NCI-H82 treated with DMSO at 0.1 percent for 48 hours (cell line): ENCODE data around the gene EEF1B2.
"Not testable (repeated sequence)": the region's sequence is repeated elsewhere in the genome, so short reads cannot be mapped to it uniquely, and the experiment has no call there.

Source experiments
- DNase-seq: peaks from one replicate; lab custom pipeline; 2025; ENCODE audit not compliant: unreplicated experiment; lab: John Stamatoyannopoulos, UW

The EEF1B2 gene

GRCh38 chr2:206159346-206160124 lies at the start of gene EEF1B2, which contains the start of gene NDUFS1:
EEF1B2 (plus strand) TSS chr2:206159895; CDS start chr2:206159980, 85 bp downstream.
NDUFS1 (minus strand) TSS chr2:206159444; CDS start chr2:206153678, 5,766 bp downstream.
- peak; percentile 93 for DNase-seq

- no peak for DNase-seq
Measured at GRCh38 chr2:206112108-206112507, 47.6 kb upstream of the EEF1B2 start.

- no peak for DNase-seq
Measured at GRCh38 chr2:206112846-206113547, 46.7 kb upstream of the EEF1B2 start.

- no peak for DNase-seq
Measured at GRCh38 chr2:206115026-206115578, 44.6 kb upstream of the EEF1B2 start.

DNA sequence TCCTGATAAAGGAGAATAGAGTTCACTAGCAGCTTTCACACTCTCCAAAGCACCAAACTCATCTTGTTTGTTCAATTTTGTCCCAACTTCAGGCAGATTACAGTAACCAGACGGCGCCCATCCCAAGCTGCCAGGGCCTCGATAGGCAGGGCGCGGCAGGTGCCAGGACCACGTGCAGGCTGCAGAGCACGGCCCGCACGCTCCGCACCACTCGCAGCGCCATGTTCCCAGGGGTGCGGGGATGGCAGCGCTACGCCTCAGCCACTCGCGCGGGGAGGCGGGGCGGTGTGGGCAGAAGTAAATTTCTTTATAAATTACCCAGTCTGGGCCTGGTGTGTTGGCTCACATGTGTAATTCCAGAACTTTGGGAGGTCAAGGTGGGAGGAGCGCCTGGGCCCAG lies 43.4 kb upstream of the EEF1B2 start:
- no peak for DNase-seq

GRCh38 chr2:206122569-206122968 lies 37.1 kb upstream of the EEF1B2 start:
- DNase-seq = not testable (repeated sequence)

DNA sequence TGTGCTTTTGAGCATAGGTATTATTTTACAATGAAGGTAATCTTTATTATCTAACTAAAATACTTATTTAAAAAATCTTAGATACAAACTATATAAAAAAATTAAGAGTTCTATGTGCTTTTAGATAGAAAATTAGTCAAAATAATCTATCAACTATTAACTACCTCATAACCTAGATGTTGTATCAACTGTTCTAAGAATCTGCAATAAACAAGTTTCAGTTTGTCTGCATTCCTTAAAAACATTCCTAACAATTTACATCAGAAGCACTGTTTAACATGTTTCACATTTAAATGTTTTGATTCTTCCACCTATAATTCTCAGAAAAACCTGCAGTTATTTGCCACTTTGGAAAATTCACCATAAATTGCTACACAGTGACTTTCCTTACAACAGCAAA lies 33.8 kb upstream of the EEF1B2 start:
- no peak for DNase-seq

DNA sequence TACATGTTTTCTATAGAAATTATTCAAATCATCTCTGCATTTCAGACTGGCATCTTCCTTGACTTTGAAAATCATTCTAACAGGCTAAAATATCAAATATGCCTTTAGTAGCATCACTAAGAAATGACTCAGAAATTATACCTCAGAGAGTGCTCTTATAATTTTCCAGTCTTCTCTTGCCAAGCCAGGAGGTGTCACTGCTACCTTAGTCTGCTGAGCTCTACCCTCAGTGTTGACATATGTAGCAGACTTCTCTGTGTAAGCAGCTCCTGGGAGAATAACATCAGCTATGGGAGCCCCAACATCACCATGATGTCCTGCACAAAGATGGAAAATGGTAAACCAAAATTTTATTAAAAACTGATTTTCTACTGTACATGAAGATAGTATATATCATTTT lies 32.0 kb upstream of the EEF1B2 start:
- DNase-seq = no peak

GRCh38 chr2:206143451-206143850 lies 16.2 kb upstream of the EEF1B2 start:
- DNase-seq = no peak

- DNase-seq = no peak
Measured at GRCh38 chr2:206144383-206144782, 15.3 kb upstream of the EEF1B2 start.

DNA sequence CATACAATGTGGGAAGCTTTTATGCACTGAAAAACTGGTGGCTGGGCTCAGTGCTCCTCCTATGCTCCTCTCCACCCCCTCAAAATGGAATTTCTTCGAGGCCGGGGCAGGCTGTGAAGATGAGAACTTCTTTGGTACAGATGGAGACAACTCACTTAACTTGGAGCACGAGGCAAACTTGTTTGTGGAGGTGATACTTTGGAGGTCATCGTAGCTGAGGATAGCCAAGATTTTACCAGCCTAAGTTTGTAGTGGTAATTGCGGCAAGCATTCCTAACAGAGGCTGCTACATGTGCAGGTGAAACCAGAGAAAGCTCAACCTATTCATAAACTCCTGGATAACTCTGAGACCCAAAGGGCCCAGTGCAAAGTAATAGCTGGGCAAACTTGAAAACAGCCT lies 14.0 kb upstream of the EEF1B2 start:
- no peak for DNase-seq

DNA sequence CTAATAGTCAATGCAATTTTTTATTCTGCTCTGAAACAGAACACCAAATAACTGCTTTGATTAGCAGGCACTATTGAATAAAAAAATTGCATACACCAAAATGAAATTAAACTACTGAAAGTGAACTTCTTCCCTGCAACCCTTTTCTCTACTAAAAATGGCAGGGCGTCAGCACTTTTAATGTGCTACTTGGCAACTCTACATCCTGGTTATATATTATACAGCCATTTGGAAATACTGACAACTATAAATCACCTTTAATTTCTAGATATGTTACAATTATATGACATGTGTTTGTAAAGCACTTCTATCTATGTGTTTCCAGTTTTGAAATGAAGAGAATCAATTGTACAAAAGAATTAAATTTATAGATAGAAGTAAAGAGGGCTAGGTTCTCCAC lies 10.4 kb upstream of the EEF1B2 start:
- DNase-seq = no peak

DNA sequence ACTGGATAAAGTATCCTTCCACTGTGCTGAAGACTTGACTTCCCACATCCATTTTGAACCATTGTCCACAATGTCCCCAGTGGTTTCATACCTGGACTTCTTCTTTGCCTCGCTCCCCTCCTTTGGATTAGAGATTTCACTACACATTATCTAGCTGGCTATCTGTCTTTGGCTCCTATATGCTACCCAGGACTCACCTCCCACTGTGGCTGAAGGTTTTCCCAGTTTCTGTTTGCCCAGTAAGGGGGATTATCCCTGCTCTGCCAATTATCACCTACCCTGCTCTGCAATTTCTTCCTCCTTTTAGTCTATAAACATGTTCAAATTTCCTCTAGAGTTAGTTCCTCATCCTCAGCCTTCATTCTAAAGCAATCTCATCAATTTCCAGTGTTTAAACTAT lies 9.5 kb upstream of the EEF1B2 start:
- no peak for DNase-seq

DNA sequence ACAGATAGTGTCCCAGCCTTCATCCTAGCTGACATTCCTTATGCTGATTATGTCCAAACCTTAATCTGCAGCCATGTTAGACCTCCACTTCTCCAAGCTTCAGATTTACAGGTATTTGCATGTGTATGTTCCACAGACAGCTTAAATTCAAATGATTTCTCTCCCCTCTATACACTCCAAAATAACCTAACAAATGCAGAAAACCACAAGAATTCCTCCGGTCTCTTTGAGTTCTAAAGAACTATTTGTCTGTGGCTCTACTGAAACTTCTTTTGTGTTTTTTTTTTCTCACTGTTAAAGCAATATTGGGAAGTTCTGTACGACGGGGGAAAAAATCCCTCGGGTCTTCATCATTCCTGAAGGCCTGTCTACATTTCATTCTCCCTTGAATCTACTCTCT lies 9.1 kb upstream of the EEF1B2 start:
- no peak for DNase-seq

GRCh38 chr2:206154197-206154596 lies 5.5 kb upstream of the EEF1B2 start:
- DNase-seq = peak; percentile 20

DNA sequence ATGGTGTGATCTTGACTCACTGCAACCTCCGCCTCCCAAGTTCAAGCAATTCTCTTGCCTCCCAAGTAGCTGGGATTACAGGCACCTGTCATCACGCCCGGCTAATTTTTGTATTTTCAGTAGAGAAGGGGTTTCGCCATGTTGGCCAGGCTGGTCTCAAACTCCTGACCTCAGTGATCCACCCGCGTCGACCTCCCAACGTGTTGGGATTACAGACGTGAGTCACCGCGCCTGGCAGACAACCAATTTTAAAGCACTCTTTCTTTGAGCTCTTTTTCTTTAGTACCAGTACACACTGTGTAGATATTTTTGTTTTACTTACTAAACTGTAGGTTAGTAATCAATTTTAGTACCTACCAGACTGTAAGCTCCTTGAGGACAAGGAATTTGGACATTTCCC lies 2.7 kb upstream of the EEF1B2 start:
- DNase-seq = not testable (repeated sequence)

- no peak for DNase-seq
Measured at GRCh38 chr2:206158563-206159345, 941 bp upstream of the EEF1B2 start.

- no peak for DNase-seq
Measured at GRCh38 chr2:206160125-206160806, 571 bp downstream of the EEF1B2 start.

DNA sequence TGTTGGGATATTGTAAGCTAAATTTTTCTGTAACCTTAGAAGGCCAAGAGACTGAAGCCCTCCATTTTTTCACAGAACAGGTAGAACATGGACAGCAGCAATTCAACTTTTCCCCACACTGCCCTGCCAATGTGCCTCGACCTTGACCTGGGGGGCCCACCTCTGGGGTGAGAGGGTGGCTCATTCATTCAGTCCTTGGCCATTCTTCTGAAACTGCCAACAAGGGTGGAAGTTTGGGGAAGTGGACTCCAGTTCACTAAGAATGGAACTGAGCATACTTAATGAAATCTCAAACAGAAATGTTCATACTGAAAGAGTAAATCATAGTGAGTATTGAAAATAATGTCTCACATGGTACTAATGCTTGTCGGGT lies 1.1 kb downstream of the EEF1B2 start:
- DNase-seq = no peak

GRCh38 chr2:206162401-206162800 lies 2.7 kb downstream of the EEF1B2 start:
- not testable (repeated sequence) for DNase-seq
